ENCODE data around the gene URM1. TPM values are rescaled to one million over a fixed set of nuclear protein-coding genes. Genes with fewer than 3 reads are reported as not detected.

The URM1 gene
- total and polyA plus RNA-seq, 10 of the 15 experiments (the other 5 are each of a cell fraction or from before 2014, with no cell fraction given): 7.9 to 75.8 (median 63.7) TPM

DNA sequence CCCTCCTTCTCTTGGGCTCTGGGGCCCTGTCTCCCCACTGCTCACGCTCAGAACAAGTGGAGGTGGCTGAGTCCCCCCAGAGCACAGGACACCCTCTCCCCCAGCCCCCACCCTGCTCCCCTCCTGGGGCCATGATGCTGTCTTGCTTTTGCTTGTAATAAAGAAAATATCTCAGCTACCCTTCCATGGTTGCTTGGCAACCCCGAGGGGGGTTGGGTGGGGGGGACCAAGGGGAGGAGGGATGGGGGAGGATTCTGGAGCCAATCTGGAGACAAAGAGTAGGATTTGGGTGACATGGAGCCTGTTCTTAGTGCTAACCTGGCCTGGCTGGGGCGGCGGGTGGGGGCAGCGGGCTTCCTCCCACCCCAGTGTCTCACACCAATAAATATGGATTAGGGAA, 33.4 kb downstream of the URM1 start:
- H3K36me3 ChIP-seq (ENCODE audit: control insufficient read depth in 2 of 2, insufficient read depth in 2 of 2, low read length in 1 of 2): no peaks in the 10 kb centered on the region
- SMC1A ChIA-PET (ENCODE audit: uncharacterized antibody, unreplicated experiment): no interaction called here
- DNase-seq (ENCODE audit: low read depth, low spot score) (no peak), ATAC-seq (no peak), FAIRE-seq (no peak)
- in situ Hi-C loops (cut with MboI) (no loop called here), intact Hi-C loops (cut with micrococcal nuclease; ENCODE audit: unreplicated experiment) (no loop called here)
- POLR2A ChIA-PET: no interaction called here
- H3K79me2 ChIP-seq (ENCODE audit: control insufficient read depth, insufficient read depth, low read length): no peaks in the 10 kb centered on the region
- no peaks in the 10 kb centered on the region for H3K4me1 ChIP-seq (ENCODE audit: control insufficient read depth, insufficient read depth, low read length)
- TF ChIP-seq USF1 (IDR thresholded peaks at IDR 0.05; ENCODE audit: borderline replicate concordance, extremely low read length, insufficient read depth, low read depth, low read length) (no peak), SIN3A (IDR thresholded peaks at IDR 0.05; ENCODE audit: low read depth, low read length) (no peak), CEBPB (IDR thresholded peaks at IDR 0.05; ENCODE audit: borderline replicate concordance in 1 of 2, low read depth in 2 of 2, low read length in 2 of 2) (no peak)
- H3K27ac ChIP-seq (ENCODE audit: control insufficient read depth, insufficient read depth): no peak overlapping the region
- no TSS peak for BruUV-seq (replicated peaks)
- no peaks in the 10 kb centered on the region for H4K20me1 ChIP-seq (ENCODE audit: control insufficient read depth, insufficient read depth)
- no peak overlapping the region for H3K4me2 ChIP-seq (ENCODE audit: control insufficient read depth, insufficient read depth)
- CTCF ChIA-PET: no interaction called here
- no peaks in the 10 kb centered on the region for H3K9me3 ChIP-seq (replicated peaks; ENCODE audit: control insufficient read depth, insufficient read depth, low read length)
- no peak overlapping the region for H3K4me3 ChIP-seq
- no peak overlapping the region for H2AFZ ChIP-seq (ENCODE audit: control insufficient read depth, low read depth, low read length)
- H3K9ac ChIP-seq (ENCODE audit: control insufficient read depth, insufficient read depth, low read length): no peak overlapping the region
- RAD21 ChIA-PET (ENCODE audit: unreplicated experiment): no interaction called here
- peaks cover 1 to 2% of the 10 kb centered on the region in 2 experiments; a peak in 3 of 4 replicates for H3K27me3 ChIP-seq (replicated peaks in 1 of 2; ENCODE audit: control insufficient read depth in 2 of 2, insufficient read depth in 2 of 2, low read length in 1 of 2)
- WGBS (ENCODE audit: insufficient coverage, insufficient replicate concordance, low lambda C conversion rate, missing lambda C conversion rate): 24% methylated on average over 4 of the region's 5 CpGs

- intact Hi-C loops (cut with micrococcal nuclease; ENCODE audit: unreplicated experiment): no loop called here
- DNase-seq (ENCODE audit: low read depth, low spot score): no peak
- FAIRE-seq: no peak
- H3K4me1 ChIP-seq (ENCODE audit: control insufficient read depth, insufficient read depth, low read length): no peaks in the 10 kb centered on the region
- H3K27ac ChIP-seq (ENCODE audit: control insufficient read depth, insufficient read depth): no peak overlapping the region
- ChIA-PET SMC1A (ENCODE audit: uncharacterized antibody, unreplicated experiment) (no interaction called here), POLR2A (no interaction called here), CTCF (no interaction called here), RAD21 (ENCODE audit: unreplicated experiment) (no interaction called here)
- H4K20me1 ChIP-seq (ENCODE audit: control insufficient read depth, insufficient read depth): no peaks in the 10 kb centered on the region
- WGBS (ENCODE audit: insufficient coverage, insufficient replicate concordance, low lambda C conversion rate, missing lambda C conversion rate): 22% methylated on average over 20 of the region's 20 CpGs
- no peaks in the 10 kb centered on the region for H3K79me2 ChIP-seq (ENCODE audit: control insufficient read depth, insufficient read depth, low read length)
- H3K27me3 ChIP-seq (replicated peaks in 1 of 2; ENCODE audit: control insufficient read depth in 2 of 2, insufficient read depth in 2 of 2, low read length in 1 of 2): peaks cover 1 to 2% of the 10 kb centered on the region in 2 experiments; a peak in 3 of 4 replicates
- BruUV-seq (replicated peaks): no TSS peak
- no peaks in the 10 kb centered on the region for H3K9me3 ChIP-seq (replicated peaks; ENCODE audit: control insufficient read depth, insufficient read depth, low read length)
- peak; percentile 31; the same call in 2 of the 3 replicates for ATAC-seq
- H2AFZ ChIP-seq (ENCODE audit: control insufficient read depth, low read depth, low read length): no peak overlapping the region
- in situ Hi-C loops (cut with MboI): no loop called here
- H3K4me2 ChIP-seq (ENCODE audit: control insufficient read depth, insufficient read depth): no peak overlapping the region
- no peak for TF ChIP-seq SPI1 (IDR thresholded peaks at IDR 0.05; ENCODE audit: borderline replicate concordance, insufficient read depth, low read depth, low read length)
- no peak for TF ChIP-seq GABPA (IDR thresholded peaks at IDR 0.05; ENCODE audit: low read depth)
- no peak for TF ChIP-seq GATAD2B (conservative IDR thresholded peaks at IDR 0.05; ENCODE audit: low read depth)
- TF ChIP-seq PML (IDR thresholded peaks at IDR 0.05; ENCODE audit: low read length): no peak
- no peak for TF ChIP-seq BHLHE40 (IDR thresholded peaks at IDR 0.05; ENCODE audit: borderline replicate concordance in 1 of 2, low read depth in 2 of 2, low read length in 1 of 2)
- H3K9ac ChIP-seq (ENCODE audit: control insufficient read depth, insufficient read depth, low read length): no peak overlapping the region
- H3K36me3 ChIP-seq (ENCODE audit: control insufficient read depth in 2 of 2, insufficient read depth in 2 of 2, low read length in 1 of 2): no peaks in the 10 kb centered on the region
- no peak overlapping the region for H3K4me3 ChIP-seq
Measured at GRCh38 chr9:128405077-128405779, 34.1 kb downstream of the URM1 start.

Data from GM12878 (cell line).